ENCODE measurements around the gene RPE65.
"Not testable (repeated sequence)": the region's sequence is repeated elsewhere in the genome, so short reads cannot be mapped to it uniquely, and the experiment has no call there.

RPE65 gene

GRCh38 chr1:68401506-68401905, 48.2 kb downstream of the RPE65 start:
- H3K4me3 ChIP-seq (ENCODE audit: control insufficient read depth, low read depth, low read length) = no peak overlapping the region
- DNase-seq (ENCODE audit: low read depth) = no peak
- no peak for TF ChIP-seq CTCF (IDR thresholded peaks at IDR 0.05; ENCODE audit: control insufficient read depth, insufficient read depth, low read depth, low read length, missing control alignments)

- H3K4me3 ChIP-seq (ENCODE audit: control insufficient read depth, low read depth, low read length); DNase-seq (ENCODE audit: low read depth): not testable (repeated sequence)
These were observed 54.2 kb downstream of the RPE65 start for GRCh38 chr1:68395575-68395974.

- H3K4me3 ChIP-seq (ENCODE audit: control insufficient read depth, low read depth, low read length); DNase-seq (ENCODE audit: low read depth): not testable (repeated sequence)
These were observed 57.3 kb downstream of the RPE65 start for GRCh38 chr1:68392474-68392873.

- H3K4me3 ChIP-seq (ENCODE audit: control insufficient read depth, low read depth, low read length); DNase-seq (ENCODE audit: low read depth): not testable (repeated sequence)
These were observed 63.8 kb downstream of the RPE65 start for GRCh38 chr1:68385798-68386524.

- TF ChIP-seq CTCF (IDR thresholded peaks at IDR 0.05; ENCODE audit: control insufficient read depth, insufficient read depth, low read depth, low read length, missing control alignments) = no peak
- peak; percentile 58 for DNase-seq (ENCODE audit: low read depth)
- no peak overlapping the region for H3K4me3 ChIP-seq (ENCODE audit: control insufficient read depth, low read depth, low read length)
These were observed 64.8 kb downstream of the RPE65 start for GRCh38 chr1:68384872-68385411.

- DNase-seq (ENCODE audit: low read depth) = peak; percentile 98
These were observed 65.4 kb downstream of the RPE65 start for GRCh38 chr1:68384321-68384813.

GRCh38 chr1:68383092-68383491, 66.7 kb downstream of the RPE65 start:
- DNase-seq (ENCODE audit: low read depth) = no peak

More at GRCh38 chr1:68384321-68384813, 65.4 kb downstream of the RPE65 start:
- TF ChIP-seq CTCF (IDR thresholded peaks at IDR 0.05; ENCODE audit: control insufficient read depth, insufficient read depth, low read depth, low read length, missing control alignments) = peak; percentile 47
- H3K4me3 ChIP-seq (ENCODE audit: control insufficient read depth, low read depth, low read length) = no peak overlapping the region

More at GRCh38 chr1:68383092-68383491, 66.7 kb downstream of the RPE65 start:
- no peak for TF ChIP-seq CTCF (IDR thresholded peaks at IDR 0.05; ENCODE audit: control insufficient read depth, insufficient read depth, low read depth, low read length, missing control alignments)
- H3K4me3 ChIP-seq (ENCODE audit: control insufficient read depth, low read depth, low read length) = no peak overlapping the region

Measured in AG09309 (cell line).